Measurements from ENCODE around the gene MED29. TPM values are rescaled to one million over a fixed set of nuclear protein-coding genes. Genes with fewer than 3 reads are reported as not detected.

MED29 gene
- total RNA-seq, 1 donor from 2014 or later, result 27.0 TPM

- Mint-ChIP-seq H3K36me3 (ENCODE audit: low read depth, unreplicated experiment) (peaks cover 25% of the 10 kb centered on the region), H3K27ac (ENCODE audit: unreplicated experiment) (no peak overlapping the region)
- FAIRE-seq, result peak; percentile 13
Measured at GRCh38 chr19:39351537-39352064, 39.6 kb upstream of the MED29 start.

DNA sequence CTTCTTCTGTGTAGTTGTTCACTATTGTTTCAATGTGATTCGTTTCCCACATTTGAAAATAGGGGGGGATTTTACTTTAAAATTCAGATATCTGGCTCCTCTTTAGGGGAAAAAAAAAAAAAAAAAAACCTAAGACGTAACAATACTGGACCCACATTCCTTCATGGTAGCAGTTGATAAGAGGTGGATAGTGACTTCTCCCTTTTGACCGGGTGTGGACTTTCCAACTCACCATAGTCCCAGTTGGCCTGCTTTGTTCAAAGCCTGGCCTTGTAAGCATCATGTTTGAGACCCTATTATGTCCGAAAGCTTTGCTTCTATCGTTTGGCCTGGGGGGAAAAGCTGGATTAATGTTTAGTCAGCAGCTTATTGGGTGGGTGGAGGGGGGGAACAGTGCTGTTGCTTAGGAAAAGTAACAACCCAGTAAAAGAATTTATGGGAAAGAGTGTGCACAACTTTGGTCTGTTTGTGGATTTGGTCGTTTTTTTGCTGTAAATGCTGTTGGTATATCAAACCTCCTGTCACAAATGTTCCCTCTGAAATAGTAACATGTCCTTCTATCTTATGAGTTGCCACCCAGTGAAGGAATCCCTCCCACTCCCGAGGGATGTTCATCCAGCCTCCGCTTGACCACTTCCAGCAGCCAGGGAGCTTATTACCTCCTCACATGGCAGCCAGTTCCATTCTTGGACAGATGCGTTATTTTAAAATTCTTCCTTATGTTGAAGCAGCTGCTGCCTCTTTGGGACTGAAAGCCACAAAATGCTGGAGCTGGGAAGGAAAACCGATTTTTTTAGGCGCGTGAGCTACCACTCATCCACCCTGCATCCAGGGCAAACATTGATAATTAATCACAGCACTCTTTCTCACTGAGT, 38.6 kb upstream of the MED29 start:
- Histone ChIP-seq H3K9ac (ENCODE audit: low read length) (no peak overlapping the region), H3K4me3 (ENCODE audit: insufficient read depth, low read depth, low read length) (no peak overlapping the region), H3K9me3 (ENCODE audit: insufficient read depth, low read depth, low read length) (no peaks in the 10 kb centered on the region), H2AFZ (ENCODE audit: low read depth, low read length) (no peak overlapping the region), H3K4me2 (ENCODE audit: low read length) (no peak overlapping the region), H3K27ac (ENCODE audit: low read depth, low read length) (no peak overlapping the region), H3K4me1 (ENCODE audit: insufficient read depth, low read length) (peaks cover 5% of the 10 kb centered on the region), H4K20me1 (ENCODE audit: insufficient read depth, low read length) (peaks cover 60% of the 10 kb centered on the region), H3K27me3 (ENCODE audit: insufficient read depth, low read length) (no peaks in the 10 kb centered on the region), H3K79me2 (ENCODE audit: insufficient read depth, low read length) (peaks cover 54% of the 10 kb centered on the region), H3K36me3 (ENCODE audit: insufficient read depth, low read length) (peaks cover 43% of the 10 kb centered on the region)
- Mint-ChIP-seq H3K27me3 (ENCODE audit: low read depth, unreplicated experiment) (no peaks in the 10 kb centered on the region), H3K27ac (ENCODE audit: unreplicated experiment) (no peak overlapping the region), H3K4me3 (ENCODE audit: unreplicated experiment) (no peak overlapping the region), H3K9me3 (ENCODE audit: unreplicated experiment) (no peaks in the 10 kb centered on the region), H3K36me3 (ENCODE audit: low read depth, unreplicated experiment) (peaks cover 31% of the 10 kb centered on the region), H3K4me1 (ENCODE audit: low read depth, unreplicated experiment) (peaks cover 8% of the 10 kb centered on the region)
- FAIRE-seq (no peak), DNase-seq (ENCODE audit: low read depth) (no peak)
- no peak for TF ChIP-seq EZH2 (IDR thresholded peaks at IDR 0.05; ENCODE audit: insufficient read depth, low read length)
- TF ChIP-seq, protein P1, sequence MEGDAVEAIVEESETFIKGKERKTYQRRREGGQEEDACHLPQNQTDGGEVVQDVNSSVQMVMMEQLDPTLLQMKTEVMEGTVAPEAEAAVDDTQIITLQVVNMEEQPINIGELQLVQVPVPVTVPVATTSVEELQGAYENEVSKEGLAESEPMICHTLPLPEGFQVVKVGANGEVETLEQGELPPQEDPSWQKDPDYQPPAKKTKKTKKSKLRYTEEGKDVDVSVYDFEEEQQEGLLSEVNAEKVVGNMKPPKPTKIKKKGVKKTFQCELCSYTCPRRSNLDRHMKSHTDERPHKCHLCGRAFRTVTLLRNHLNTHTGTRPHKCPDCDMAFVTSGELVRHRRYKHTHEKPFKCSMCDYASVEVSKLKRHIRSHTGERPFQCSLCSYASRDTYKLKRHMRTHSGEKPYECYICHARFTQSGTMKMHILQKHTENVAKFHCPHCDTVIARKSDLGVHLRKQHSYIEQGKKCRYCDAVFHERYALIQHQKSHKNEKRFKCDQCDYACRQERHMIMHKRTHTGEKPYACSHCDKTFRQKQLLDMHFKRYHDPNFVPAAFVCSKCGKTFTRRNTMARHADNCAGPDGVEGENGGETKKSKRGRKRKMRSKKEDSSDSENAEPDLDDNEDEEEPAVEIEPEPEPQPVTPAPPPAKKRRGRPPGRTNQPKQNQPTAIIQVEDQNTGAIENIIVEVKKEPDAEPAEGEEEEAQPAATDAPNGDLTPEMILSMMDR (IDR thresholded peaks at IDR 0.05; ENCODE audit: insufficient read depth, low read depth, low read length), result no peak

More at GRCh38 chr19:39351537-39352064, 39.6 kb upstream of the MED29 start:
- Histone ChIP-seq H2AFZ (ENCODE audit: low read depth, low read length) (no peak overlapping the region), H3K79me2 (ENCODE audit: insufficient read depth, low read length) (peaks cover 63% of the 10 kb centered on the region), H3K36me3 (ENCODE audit: insufficient read depth, low read length) (peaks cover 34% of the 10 kb centered on the region), H3K4me1 (ENCODE audit: insufficient read depth, low read length) (peaks cover 15% of the 10 kb centered on the region), H3K27me3 (ENCODE audit: insufficient read depth, low read length) (no peaks in the 10 kb centered on the region), H3K27ac (ENCODE audit: low read depth, low read length) (no peak overlapping the region), H3K4me3 (ENCODE audit: insufficient read depth, low read depth, low read length) (no peak overlapping the region), H3K4me2 (ENCODE audit: low read length) (no peak overlapping the region), H4K20me1 (ENCODE audit: insufficient read depth, low read length) (peaks cover 70% of the 10 kb centered on the region), H3K9me3 (ENCODE audit: insufficient read depth, low read depth, low read length) (no peaks in the 10 kb centered on the region), H3K9ac (ENCODE audit: low read length) (no peak overlapping the region)
- DNase-seq (ENCODE audit: low read depth), result no peak
- no peak overlapping the region for H3K4me3 Mint-ChIP-seq (ENCODE audit: unreplicated experiment)
- no peaks in the 10 kb centered on the region for H3K9me3 Mint-ChIP-seq (ENCODE audit: unreplicated experiment)
- no peaks in the 10 kb centered on the region for H3K27me3 Mint-ChIP-seq (ENCODE audit: low read depth, unreplicated experiment)
- TF ChIP-seq EZH2 (IDR thresholded peaks at IDR 0.05; ENCODE audit: insufficient read depth, low read length), result no peak
- TF ChIP-seq, protein P1 (IDR thresholded peaks at IDR 0.05; ENCODE audit: insufficient read depth, low read depth, low read length), result no peak
- peaks cover 14% of the 10 kb centered on the region for H3K4me1 Mint-ChIP-seq (ENCODE audit: low read depth, unreplicated experiment)
